Left ventricle myocardium inferior (tissue), 1 donor: Measurements from ENCODE around the gene TMEM109. TPM values are rescaled to one million over a fixed set of nuclear protein-coding genes. Genes with fewer than 3 reads are reported as not detected.
A peak's percentile ranks its signal among the peaks of the same experiment; 100 is the strongest.

Experiments
- DNase-seq: peaks from one replicate; pipeline ENCODE4 v3.0.0-alpha.2; 2020
- H3K27ac ChIP-seq: fragments of 200-600 bp; replicated peaks from 2 replicates; pipeline ENCODE4 v1.8.0; 2021
- H3K27me3 ChIP-seq: fragments of 200-600 bp; 2 replicates; pipeline ENCODE4 v1.8.0; 2021; ENCODE audit warnings: low read depth
- H3K36me3 ChIP-seq: fragments of 200-600 bp; 2 replicates; pipeline ENCODE4 v1.8.0; 2021
- H3K4me1 ChIP-seq: fragments of 200-600 bp; 2 replicates; pipeline ENCODE4 v1.8.0; 2021
- H3K4me3 ChIP-seq: fragments of 200-600 bp; 2 replicates; pipeline ENCODE4 v1.8.0; 2021; ENCODE audit warnings: mild to moderate bottlenecking, moderate library complexity
- H3K9me3 ChIP-seq: fragments of 200-600 bp; replicated peaks from 2 replicates; pipeline ENCODE4 v1.8.0; 2021
- intact Hi-C: fragments of 100-400 bp; cut with micrococcal nuclease; formaldehyde crosslinking; loops from one replicate; pipeline ENCODE4 v1.11.0; 2022
- total RNA-seq: library from RNA; stranded (reverse); fragmentation: NEBNext Ultra II Directional; extraction: Animal tissue kit (Norgen Biotek cat#: 25700); gene quantifications from one replicate; pipeline ENCODE4 v1.2.1, GENCODE V29; 2021
- TF ChIP-seq, protein P1 (sequence below): fragments of 200-600 bp; IDR thresholded peaks from 2 replicates; pipeline ENCODE4 v1.8.0; 2021; ENCODE audit warnings: antibody characterized with exemption, mild to moderate bottlenecking, borderline replicate concordance
- donor health status: DM: no; HTN: yes; CAD: no; lungs with severe emphysema.

Gene TMEM109
- total RNA-seq, 1 donor from 2014 or later, result 86.7 TPM

DNA sequence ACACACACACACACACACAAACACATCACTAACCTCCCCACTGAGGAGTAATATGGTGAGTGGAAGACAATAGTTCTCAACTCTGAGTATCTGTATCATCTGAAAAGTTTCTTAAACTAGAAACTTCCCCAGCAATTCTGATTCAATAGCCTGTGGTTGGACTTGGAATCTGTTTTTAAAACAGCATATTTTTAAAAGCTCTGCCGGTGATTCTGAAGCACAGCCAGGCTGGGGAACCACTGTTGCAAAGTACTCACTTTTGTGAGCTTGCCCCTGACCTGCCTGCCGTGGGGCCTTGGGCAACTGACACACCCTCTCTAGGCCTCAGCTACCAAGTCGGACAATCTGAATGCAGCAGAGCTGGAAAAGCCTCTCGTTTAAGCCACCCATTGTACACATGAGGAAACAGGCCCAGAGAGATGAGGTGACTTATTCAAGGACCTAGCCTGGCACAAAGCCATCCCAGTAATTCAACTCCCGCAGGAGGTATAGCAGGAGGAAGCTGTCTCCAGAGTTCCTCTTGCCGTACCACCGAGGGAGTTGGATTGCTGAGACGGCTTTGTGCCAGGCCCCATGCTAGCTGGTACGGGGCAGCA is 29.1 kb downstream of the TMEM109 start:
- Histone ChIP-seq H3K27ac (peak overlapping the region; percentile 30), H3K4me1 (peaks cover 43% of the 10 kb centered on the region), H3K4me3 (no peak overlapping the region), H3K9me3 (no peaks in the 10 kb centered on the region), H3K36me3 (peaks cover 56% of the 10 kb centered on the region), H3K27me3 (no peaks in the 10 kb centered on the region)
- intact Hi-C loops, result no loop called here
- TF ChIP-seq, protein P1, sequence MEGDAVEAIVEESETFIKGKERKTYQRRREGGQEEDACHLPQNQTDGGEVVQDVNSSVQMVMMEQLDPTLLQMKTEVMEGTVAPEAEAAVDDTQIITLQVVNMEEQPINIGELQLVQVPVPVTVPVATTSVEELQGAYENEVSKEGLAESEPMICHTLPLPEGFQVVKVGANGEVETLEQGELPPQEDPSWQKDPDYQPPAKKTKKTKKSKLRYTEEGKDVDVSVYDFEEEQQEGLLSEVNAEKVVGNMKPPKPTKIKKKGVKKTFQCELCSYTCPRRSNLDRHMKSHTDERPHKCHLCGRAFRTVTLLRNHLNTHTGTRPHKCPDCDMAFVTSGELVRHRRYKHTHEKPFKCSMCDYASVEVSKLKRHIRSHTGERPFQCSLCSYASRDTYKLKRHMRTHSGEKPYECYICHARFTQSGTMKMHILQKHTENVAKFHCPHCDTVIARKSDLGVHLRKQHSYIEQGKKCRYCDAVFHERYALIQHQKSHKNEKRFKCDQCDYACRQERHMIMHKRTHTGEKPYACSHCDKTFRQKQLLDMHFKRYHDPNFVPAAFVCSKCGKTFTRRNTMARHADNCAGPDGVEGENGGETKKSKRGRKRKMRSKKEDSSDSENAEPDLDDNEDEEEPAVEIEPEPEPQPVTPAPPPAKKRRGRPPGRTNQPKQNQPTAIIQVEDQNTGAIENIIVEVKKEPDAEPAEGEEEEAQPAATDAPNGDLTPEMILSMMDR, result no peak
- no peak for DNase-seq

DNA sequence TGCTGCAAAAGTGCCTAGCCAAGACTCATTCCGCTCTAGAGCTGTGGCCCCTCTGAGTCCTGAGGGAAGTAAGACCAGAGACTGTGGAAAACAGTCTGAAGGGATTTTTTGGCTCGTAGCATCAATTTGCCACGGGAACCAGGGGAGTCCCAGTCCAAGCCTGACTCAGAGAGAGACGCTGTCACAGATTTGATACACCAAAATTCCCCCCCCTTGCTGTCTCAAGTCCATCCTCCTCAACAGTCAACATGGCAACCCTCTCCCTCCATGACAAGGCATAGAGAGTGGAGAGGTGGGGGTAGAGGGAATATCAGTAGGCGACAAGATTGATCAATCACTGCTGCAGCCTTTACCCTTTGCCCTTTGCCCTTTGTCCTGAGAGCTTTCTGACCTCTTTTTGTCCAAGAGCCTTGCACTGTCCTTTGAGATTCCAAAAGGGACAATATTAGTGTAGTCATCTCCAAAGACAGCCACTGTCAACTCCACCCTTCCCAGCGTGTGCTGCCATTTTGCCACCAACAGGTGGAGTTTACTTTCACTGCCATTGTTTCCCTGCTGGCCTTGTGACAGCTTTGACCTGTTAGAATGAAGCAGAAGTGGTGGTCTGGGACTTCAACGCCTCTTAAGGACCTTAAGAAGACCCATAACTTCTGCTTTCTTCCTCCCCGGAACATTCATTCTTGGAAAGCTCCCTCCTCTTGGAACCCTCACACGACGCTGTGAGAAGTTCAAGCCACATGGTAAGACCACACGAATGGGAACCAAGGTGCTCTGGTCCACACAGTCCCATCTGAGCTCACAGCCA is 30.7 kb downstream of the TMEM109 start:
- H3K4me1 ChIP-seq, result peaks cover 54% of the 10 kb centered on the region
- H3K9me3 ChIP-seq, result no peaks in the 10 kb centered on the region
- no peaks in the 10 kb centered on the region for H3K27me3 ChIP-seq
- H3K27ac ChIP-seq, result no peak overlapping the region
- intact Hi-C loops, result no loop called here
- no peak for DNase-seq
- peaks cover 46% of the 10 kb centered on the region for H3K36me3 ChIP-seq
- TF ChIP-seq, protein P1, result peak; percentile 26
- H3K4me3 ChIP-seq, result no peak overlapping the region

DNA sequence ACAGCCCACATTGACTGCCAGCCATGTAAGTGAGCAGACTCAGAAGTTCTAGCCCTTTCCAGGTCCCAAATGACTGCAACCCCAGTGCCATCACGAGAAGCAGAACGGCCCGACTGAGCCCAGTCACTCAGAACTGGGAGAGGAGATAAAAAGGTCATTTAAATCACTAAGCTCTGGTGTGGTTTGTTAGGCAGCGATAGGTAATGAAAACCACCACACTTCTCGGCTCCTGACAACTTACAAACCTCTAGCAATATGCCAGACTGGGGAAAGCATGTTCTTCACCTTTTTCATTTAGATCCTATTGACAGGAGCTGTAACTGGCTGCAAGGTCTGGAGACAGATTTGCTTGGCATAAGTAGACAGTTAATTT is 31.3 kb downstream of the TMEM109 start:
- Histone ChIP-seq H3K9me3 (no peaks in the 10 kb centered on the region), H3K27ac (no peak overlapping the region), H3K4me1 (peaks cover 54% of the 10 kb centered on the region), H3K4me3 (no peak overlapping the region), H3K36me3 (peaks cover 42% of the 10 kb centered on the region), H3K27me3 (peaks cover 4% of the 10 kb centered on the region)
- intact Hi-C loops, result no loop called here
- TF ChIP-seq, protein P1, result no peak
- no peak for DNase-seq

DNA sequence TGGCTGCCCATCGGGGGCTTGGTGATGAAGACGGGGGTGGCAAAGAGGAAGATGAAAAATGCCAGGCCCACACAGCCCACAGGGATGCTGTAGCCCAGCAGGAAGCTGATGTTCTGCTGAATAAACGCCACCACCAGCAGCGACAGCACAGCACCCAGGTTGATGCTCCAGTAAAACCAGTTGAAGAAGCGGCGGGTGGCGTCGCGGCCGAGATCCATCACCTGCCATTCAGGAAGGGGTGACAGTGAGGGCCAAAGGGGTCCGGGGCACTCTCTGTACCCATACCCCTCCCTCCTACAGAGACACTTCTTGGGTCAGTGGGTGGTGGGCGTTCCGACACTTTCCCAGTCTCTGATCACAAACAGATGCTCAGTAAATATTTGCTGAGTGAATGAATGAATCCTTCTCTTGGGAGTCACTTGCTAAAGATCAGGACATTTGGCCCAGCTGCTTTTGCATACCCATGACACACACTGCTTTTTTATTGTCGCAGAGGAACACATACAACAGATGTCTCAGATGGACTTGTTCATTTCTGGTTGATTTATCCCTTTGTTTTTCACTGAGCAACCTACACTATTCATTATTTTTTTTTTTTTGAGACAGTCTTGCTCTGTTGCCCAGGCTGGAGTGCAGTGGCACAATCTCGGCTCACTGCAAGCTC is 32.8 kb downstream of the TMEM109 start:
- peaks cover 51% of the 10 kb centered on the region for H3K4me1 ChIP-seq
- H3K36me3 ChIP-seq, result peaks cover 29% of the 10 kb centered on the region
- no peak overlapping the region for H3K4me3 ChIP-seq
- intact Hi-C loops, result no loop called here
- no peak overlapping the region for H3K27ac ChIP-seq
- DNase-seq, result no peak
- H3K27me3 ChIP-seq, result peaks cover 17% of the 10 kb centered on the region
- TF ChIP-seq, protein P1, result no peak
- no peaks in the 10 kb centered on the region for H3K9me3 ChIP-seq

DNA sequence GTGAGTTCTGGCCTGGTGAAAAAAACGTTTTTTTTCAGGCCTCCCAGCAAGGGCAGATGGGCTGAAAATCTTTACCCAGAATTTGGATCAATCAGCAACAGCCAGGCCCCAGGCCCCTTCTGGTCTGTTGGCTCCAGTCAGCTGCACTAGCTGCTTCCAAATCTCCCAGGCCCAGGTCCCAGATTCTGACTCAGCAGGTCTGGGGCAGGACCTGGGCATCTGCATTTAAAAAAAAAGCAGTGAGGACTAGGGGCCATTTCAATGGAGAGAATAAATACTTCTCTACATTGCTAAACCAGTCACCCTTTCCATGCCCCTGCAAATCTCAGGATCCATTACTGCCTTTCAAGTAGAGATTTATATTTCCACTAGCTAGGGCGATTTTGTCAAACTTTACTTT is 33.7 kb downstream of the TMEM109 start:
- Histone ChIP-seq H3K9me3 (no peaks in the 10 kb centered on the region), H3K4me1 (peaks cover 50% of the 10 kb centered on the region), H3K4me3 (no peak overlapping the region), H3K27me3 (peaks cover 17% of the 10 kb centered on the region), H3K27ac (peak overlapping the region; percentile 19), H3K36me3 (peaks cover 20% of the 10 kb centered on the region)
- TF ChIP-seq, protein P1, result no peak
- DNase-seq, result no peak
- intact Hi-C loops, result no loop called here
